CD4-positive, alpha-beta T cell treated with Interleukin-1 beta for 1 hour (primary cell): Measurements from ENCODE around the gene ZDHHC1.
"Not testable (repeated sequence)": the region's sequence is repeated elsewhere in the genome, so short reads cannot be mapped to it uniquely, and the experiment has no call there.

Experiments
- DNase-seq, 2 donors: peaks; one replicate each; pipeline ENCODE4 v3.0.0-alpha.2; 2020 to 2022

The ZDHHC1 gene

DNA sequence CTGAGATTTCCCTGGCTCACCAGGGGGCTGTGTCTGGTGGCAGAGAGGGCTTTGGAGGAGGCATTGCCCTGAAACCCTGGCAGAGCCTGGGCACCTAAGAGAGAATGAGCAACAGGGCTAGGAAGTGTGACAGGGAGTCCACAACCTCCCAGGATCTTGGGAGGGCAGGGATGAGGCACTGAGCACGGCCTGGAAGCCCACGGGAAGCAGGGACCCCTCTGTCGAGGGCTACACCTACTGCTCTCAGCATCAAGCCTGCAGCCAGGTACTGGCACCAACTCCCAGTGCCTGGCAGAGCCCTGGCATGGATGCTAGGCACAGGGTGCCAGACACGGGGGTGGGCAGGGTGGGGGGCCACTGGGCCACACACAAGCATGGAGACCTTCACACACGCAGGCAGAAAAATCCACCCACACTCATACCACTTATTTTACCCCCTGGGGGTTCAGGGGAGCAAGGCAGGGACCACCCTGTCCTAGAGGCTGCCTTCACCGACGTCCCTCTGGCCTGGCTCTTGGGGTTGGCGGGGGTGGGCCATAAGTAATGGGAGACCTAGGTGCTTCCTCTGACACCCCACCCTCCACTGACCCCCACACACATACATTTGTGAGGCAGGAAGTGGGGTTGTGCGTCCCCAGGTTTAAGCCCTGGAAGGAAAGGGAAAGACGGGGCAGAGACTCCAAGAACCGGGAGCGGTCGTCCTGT lies 13.7 kb upstream of the ZDHHC1 start:
- DNase-seq = no peak

DNA sequence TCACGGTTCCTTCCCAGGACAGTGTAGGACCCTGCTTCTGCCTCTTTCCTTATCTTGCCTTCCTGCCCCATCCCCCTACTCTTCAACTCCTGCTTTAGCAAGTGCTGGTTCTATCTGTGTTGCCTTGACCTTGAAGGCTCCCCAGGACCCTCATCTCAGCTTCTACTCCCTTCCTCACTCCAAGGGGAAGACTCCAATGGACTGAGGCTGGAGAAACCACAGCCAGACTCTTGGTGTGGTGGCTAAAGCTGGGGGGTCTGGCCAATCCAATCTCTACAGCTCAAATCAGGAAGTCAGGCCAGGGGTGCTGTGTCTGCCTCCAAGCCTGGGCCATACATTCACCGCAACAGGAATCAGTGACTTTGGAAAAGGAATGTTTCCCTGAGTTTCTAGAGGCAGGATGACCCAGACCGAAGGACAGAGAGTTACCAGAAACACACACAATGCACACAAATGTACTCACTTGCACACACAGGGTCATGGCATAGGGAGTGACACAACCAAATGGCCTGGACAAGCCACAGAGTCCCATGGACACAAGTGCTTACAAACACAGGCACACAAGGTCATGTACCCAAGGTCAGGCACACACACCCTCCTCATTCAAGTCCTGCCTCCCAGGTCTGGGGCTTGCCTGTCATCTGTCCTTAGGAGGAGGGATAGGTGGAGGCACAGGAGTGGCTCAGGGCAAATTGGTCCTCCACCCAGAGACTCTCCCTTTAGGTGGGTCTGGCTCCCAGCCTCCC lies 12.9 kb upstream of the ZDHHC1 start:
- no peak for DNase-seq

DNA sequence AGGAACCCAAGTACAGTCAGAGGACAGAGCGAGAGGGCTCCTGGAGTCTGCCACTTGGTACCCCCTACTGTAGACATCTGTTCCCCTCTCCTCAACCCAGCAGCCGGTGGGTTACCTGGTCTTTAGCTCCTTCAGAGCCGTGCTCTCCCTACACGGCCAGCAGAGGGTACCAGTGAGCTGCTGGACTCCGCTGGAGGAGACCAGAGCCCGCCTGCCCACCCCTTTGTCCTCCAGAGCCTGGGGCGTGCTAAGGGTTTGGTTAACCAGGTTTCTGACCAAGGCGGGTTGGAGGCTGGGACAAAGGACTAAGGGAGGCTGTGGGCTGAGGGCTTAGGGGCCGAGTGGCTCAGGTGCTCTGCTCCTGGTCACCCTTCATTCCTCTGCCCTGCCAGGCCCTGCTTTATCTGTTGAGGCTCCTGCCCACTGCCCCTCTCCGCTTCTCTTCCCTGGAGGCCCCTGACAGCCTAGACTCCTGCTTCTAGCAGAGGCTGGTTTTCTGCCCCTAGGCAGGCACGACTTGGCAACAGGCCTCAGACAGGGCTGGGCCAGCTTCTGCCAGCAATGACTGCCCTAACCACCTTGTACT lies 12.0 kb upstream of the ZDHHC1 start:
- DNase-seq = peak; percentile 49 to 57

DNA sequence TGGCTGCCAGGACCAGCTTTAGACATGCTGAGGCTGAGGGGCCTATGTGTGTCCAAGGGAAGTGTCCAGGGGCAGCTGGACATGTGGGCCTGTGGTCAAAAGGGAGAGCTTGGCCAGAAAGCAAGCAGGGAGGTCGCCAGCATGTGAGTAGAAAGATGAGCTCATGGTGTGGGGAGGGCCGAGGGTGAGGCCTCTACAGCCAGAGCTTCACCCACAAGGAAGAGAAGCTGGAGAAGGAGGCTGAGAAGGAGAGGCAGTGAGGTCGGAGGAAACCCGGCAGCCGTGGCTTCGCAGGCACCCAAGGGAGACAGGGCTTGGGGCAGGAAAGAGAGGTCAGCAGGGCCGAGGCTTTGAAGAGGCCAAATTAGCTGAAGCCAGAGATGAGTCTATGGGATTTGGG lies 10.7 kb upstream of the ZDHHC1 start:
- DNase-seq = no peak

DNA sequence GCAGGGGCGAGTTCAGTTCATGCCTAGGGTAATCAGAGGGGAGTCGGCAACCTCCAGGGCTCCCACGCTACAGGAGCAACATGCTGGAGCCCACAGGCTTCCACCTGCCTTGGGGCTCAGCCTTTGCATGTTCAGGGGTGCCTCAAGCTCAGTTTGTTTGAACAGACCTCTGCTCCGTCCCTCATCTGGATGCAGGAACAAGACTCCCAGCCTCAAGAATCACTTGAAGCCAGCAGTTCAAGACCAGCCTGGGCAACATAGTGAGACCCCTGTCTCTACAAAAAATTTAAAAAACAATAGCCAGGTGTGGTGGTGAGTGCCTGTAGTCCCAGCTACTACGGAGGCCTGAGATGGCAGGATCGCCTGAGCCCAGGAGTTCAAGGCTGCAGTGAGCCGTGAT lies 9.7 kb upstream of the ZDHHC1 start:
- DNase-seq = no peak

DNA sequence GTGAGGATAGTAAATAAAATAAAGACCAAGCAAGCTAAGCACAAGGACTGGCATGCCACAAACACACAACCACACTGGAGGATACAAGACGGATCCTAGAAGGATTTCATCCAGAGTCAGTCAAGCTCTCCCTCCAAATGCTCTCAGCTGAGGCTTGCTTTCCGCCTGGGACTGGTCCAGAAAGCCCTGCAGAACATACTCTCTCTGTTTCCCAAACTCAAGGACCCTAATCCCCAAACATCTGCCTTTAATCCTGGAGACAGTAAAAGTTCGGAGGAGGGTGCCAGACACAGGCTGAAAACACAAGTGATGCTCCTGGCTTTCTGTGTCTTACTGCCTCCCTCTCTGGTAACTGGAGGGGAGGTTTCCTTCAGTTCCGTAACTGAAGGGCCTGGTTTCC lies 9.3 kb upstream of the ZDHHC1 start:
- no peak for DNase-seq

DNA sequence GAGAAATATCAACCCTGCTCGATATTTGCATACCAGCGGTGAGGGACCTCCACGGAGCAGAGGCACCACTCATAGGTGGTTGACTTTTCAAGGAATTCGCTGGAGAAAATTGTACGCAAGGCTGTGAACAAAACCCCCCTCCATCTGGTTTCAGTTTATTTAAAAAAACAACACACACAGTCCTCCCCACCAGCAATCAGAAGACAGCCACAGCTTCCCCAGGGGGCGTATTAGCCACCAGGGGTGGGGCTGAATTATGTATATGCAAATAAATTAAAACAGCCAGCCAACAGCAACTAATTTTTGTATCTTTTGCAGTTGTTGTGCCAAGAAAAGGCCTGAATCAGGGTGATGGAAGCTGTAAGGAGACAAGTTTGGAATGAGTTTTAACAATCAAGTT lies 8.8 kb upstream of the ZDHHC1 start:
- DNase-seq = no peak

DNA sequence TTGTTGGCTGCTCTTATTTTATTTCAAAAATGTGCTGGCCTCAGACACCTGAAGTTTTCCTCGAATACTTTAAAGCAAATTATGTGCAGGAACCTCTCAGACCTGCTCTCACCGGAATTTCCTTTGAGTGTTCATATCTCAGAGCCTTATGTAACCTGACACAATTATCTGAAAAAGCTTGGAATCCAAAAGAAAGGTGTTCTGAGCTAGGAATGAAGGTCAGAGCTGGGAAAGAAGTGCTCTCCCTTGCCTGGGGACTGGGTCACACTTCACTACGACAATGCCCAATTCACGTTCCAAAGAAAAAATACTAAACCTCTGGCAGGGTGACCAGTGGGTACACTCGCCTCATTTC lies 8.0 kb upstream of the ZDHHC1 start:
- DNase-seq = no peak

DNA sequence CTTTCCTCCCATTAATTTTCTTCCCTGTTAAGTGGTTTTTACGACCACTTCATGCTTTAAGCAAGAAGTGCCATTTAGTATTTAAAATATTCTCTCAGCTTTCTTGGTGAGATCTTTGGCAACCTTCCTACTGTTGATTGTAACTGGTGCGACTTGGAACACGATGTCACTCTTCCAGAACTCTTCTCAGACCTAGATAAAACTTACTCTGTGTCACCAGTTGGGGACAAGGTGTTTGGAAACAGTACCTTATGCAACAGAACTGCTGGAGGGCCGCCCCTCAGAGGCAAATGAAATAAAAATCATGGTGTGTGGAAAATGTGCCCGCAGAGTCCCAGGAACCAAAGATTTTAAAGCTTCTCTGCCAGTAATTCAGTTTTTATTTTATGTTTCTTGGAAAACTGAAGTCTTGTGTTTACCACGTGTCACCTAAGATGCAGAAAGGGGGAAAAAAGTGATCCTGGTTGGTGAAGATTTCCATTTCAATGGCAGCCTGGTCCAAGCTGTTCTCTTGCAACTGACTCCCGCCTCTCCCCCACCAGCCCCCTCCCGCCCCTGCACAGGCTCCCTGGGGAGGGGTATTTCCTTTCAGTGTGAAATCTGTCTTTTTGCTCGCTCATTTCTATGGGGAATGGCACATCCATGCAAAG lies 7.5 kb upstream of the ZDHHC1 start:
- no peak for DNase-seq

DNA sequence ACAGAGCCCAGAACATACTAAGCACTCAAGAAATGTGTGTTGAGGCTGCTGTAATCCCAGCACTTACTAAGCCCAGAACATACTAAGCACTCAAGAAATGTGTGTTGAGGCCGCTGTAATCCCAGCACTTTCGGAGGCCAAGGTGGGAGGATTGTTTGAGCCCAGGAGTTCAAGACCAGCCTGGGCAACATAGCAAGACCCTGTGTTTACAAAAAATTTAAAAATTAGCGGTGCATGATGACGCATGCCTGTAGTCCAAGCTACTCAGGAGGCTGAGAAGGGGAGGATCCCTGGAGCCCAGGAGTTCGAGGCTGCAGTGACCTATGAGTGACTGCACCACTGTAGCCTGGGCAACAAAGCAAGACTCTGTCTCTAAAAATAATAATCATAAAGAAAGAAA lies 6.7 kb upstream of the ZDHHC1 start:
- no peak for DNase-seq

DNA sequence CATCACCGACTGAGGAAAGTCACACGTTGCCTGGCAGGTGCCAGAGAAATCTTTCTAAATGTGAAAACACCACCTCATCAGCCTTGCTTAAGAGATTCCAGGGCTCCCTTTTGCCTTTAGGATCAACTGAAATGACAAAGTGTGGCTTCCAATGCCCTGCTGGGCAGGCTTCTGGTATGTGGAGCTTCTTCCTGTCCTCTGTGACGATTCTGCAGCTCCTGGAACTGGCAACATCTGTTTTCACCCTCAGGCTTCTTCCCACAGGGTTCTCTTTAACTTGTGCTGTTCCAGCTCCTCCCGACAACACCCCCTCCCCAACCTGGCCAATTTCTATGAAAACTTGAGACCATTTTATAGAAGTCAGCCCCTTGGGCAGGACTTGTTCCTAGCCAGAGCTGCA lies 4.8 kb upstream of the ZDHHC1 start:
- DNase-seq = no peak

DNA sequence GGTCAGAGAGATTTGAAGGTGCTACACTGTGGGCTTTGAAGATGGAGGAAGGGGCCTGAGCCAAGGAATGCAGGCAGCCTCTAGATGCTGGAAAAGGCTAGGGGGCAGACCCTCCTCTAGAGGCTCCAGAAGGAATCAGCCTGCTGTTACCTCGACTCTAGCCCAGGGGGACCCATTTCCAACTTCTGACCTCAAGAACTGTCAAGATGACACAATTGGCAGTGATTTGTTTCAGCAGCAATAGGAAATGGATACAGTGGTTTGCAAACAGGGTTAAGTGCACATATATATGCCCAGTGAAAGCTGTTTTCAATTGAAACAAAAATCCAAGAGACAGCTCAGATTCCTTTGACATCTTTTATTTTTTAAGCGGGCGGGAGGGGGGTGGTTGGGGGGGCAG lies 3.7 kb upstream of the ZDHHC1 start:
- no peak for DNase-seq

DNA sequence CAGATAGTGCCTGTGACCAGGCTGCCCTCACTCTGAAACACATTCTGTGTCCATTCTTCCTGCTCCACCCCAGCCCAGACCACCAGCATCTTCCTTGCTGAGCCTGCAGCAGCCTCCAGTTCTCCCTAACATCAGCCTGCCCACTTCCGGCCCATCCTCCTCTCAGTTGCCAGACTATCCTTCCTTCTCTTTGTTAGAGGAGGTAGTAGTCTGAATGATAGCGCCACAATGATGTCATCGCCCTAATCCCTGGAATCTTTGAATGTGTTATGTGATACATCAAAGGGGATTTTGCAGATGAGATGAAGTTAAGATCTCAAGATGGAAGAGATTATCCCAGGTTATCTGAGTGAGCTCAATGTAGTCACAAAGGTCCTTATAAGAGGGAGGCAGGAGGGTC lies 3.2 kb upstream of the ZDHHC1 start:
- no peak for DNase-seq

DNA sequence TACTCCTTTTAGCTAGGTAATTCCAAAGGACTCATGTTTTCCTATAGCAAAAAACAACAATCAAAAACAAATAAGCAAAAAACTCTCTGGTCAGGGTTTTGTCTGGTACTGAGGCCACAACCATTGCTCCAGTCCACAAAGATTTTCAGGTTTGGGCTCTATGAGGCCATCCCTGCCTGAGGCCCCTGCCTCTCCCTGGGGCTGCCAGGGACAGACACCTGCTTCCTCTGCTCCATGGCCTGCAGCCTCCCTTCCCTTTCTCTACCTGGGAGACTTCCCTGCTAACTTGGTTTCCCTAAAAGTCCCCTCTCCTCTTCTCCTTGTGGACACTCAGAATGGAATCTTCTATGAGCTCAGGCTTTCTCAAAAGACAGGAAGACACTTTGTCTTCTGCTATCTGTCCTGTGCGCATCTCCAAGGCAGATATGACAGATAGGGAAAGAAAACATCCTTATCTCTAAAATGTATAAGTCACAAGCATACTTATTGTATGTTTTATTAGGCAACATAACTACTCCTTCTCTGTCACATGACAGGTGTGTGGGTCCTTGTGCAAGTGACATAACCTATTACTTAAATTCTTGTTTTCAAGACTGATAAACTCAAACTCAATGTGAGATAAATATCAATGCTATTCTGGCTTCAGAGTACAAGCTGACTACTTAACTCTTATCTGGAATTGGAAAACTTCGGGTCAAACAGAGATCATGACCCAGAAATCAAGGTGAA lies 1.2 kb upstream of the ZDHHC1 start:
- DNase-seq = no peak

DNA sequence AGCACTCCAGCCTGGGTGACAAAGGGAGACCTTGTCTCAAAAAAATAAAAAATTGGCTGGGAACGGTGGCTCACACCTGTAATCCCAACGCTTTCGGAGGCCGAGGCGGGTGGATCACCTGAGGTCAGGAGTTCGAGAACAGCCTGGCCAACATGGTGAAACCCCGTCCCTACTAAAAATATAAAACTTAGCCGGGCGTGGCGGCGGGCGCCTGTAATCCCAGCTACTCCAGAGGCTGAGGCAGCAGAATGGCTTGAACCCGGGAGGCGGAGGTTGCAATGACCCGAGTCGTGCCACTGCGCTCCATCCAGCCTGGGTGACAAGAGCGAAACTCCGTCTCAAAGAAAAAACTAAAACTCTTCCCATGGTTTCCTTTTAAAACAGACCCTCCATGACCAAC lies 856 bp downstream of the ZDHHC1 start:
- not testable (repeated sequence) for DNase-seq

DNA sequence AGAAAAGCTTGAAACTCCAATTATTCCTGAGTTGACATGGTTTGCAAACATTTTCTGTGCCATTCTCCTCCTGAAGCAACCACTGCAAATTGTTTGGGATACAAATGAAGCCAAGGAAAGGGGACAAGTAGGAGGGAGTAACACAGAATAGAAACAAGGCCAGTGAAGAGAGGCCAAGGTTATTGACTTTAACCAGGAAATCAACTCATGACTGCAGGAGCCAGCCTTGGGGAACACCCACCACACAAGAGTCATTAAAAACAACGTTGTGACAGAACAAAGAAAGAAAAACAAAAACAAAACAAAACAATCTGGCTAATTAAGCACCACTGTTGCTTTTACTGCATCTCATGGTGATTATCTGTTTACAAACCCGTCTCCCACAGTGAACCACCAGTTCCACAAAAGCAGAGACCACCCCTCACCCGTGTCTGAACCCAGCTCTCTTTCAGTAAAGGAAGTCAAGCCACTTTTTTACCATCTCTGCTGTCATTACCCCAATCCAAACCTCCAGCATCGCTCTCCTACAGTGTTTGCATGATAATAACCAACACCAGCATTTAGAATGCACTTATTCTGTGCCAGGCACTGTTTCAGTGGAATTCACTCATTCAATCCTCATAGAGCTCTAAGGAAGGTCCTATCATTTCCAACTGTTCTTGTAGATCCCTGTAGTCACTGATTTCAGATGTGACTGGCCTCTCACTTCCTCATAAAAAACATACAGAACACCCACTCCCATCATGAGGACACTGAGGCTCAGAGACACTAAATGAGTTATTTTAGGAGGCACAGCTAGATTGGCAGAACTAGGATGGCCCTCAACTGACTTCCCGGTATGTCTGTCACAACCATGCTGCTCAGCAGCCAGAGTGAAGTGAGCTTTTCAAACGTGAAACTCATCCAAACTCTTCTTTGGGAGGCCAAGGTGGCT lies 2.0 kb downstream of the ZDHHC1 start:
- DNase-seq = no peak

DNA sequence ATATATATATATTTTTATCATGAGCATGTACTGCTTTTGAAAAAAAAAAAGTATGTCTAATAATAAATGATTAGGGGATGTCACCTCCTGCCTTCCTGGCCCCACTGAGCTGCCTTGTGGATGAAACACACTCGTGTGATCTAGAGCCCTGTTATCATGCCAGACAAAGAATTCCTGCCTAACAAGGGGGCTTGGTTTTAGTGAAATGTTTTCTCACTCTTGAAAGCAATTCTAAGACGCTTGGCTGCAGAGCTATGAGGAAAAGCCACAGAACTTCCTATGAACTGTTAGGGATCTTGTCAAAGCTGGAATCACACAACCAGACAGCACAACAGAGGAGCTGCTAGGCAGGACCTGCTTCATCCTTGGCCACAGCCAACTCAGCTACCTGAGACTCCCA lies 4.0 kb downstream of the ZDHHC1 start:
- no peak for DNase-seq

DNA sequence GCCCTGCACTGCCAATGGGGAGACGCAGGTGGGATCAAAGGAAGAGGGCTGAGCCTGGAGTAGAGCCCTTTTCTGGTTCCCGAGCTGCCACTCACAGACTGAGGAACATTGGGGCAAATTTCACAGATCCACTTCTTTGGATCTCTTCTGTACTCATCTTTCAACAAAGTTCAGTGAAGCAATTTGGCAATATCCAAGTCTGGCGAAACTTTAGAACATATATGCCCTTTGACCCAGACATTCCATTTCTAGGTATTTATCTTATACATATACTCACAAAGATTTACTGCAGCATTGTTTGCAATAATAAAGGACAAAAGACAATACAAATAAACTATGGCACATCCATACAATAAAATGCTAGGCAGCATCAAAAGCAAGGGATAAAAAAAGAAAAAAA lies 4.9 kb downstream of the ZDHHC1 start:
- no peak for DNase-seq

DNA sequence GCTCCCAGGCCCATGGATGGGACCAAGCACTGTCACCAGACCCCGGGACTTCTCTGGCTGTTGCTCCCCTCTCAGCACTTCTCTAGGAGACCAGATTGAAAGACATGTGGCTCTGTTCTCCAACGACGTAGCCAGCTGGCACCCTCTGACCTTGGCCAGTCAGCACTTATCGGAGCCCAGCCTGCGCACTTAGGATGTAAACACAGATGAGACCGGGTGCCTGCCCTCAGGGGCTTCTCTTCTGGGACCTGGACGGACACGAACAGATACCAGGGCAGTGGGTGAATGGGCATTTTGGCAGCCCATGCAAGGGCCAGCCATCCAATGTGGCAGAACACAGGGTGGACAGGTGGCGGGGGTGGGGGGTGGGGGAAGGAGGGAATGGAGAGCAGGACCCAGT lies 6.6 kb downstream of the ZDHHC1 start:
- DNase-seq = no peak

DNA sequence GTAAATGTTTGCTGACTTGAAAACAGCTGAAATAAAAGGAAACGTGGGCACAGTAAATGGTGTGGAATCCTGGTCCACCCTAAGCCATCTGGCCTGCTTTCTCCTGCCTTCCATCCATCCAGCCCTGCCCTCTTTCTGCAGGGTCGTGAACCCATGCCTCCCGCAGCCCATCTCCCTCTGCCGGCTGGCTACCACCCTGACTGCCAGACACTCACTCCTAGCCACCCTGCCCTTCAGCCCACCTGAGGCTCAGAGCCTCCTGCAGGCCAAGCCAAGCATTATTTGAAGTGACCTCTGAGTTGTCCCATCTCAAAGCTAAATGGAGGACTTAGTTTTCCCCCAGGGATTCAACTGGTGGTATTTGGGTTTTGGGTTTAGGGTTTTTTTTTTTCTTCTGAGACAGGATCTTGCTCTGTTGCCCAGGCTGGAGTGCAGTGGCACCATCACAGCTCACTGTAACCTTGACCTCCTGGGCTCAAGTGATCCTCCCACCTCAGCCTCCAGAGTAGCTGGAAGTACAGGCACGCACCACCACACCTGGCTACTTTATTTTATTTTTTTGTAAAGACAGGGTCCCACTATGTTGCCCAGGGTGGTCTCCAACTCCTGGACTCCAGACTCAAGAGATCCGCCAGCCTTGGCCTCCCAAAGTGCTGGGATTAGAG lies 8.4 kb downstream of the ZDHHC1 start:
- DNase-seq = no peak

DNA sequence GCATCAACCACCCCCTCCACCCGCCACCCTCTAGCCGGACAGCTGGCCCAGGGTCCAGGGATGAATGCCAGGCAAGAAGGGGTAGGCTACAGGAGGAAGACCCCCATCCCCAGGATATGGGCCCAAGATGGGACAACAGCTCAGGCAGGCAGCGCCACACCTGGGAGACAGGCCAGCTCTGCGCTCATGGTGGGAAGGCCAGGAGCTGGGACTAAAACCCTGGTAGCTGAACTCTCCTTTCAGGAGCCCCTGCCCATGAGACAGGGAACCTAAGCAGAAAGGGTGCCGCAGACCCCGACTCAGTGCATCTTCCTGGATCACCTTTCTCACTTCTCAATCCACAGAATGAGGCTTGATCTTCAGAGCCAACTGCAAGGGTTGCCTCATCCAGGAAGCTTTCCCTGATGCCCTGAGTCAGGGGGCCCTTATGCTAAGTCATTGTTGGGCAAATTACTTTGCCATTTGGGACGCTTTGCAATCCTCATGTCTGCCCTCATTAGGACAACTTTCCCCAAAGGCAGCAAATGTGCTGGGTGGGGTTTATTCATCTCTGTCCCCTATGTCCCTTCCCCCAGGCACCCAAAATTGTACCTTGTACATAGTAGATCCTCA lies 9.0 kb downstream of the ZDHHC1 start:
- DNase-seq = no peak
